Epithelial cell of umbilical artery (primary cell): ENCODE results near the gene ACOX3. TPM values are rescaled to one million over a fixed set of nuclear protein-coding genes. Genes with fewer than 3 reads are reported as not detected.

ENCODE experiments used
- total RNA-seq: library from RNA; depleted of rRNA; stranded (reverse); fragments of >200 nt; gene quantifications from 2 replicates; pipeline ENCODE4 v1.2.3, GENCODE V29; 2014

Gene ACOX3
- 29.6 and 34.7 TPM in 2 replicates for total RNA-seq

DNA sequence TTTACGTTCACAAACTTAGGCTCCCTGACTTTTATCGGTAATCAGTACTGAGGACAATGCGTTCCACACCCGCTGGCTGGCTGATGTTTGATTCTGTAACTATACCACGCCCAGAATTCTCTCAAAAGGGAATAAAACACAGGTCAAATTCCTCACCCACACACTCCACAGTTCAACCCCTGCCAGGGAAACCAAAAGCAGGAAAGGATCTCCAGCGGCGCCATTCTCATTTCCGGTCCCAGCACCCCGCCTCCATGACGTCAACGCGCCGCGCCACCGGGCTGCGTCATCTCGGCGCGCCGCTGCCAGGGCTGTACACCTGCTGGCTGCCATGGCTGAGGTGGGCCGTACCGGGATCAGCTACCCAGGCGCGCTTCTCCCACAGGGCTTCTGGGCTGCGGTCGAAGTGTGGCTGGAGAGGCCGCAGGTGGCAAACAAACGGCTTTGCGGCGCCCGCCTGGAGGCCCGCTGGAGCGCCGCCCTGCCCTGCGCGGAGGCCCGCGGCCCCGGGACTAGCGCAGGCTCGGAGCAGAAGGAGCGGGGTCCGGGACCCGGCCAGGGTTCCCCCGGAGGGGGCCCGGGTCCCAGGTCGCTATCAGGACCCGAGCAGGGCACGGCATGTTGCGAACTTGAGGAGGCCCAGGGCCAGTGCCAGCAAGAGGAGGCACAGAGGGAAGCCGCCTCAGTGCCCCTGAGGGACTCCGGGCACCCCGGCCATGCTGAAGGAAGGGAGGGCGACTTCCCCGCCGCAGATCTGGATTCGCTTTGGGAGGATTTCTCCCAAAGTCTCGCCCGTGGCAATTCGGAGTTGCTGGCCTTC, at the start of gene ACOX3, which contains the start of gene TRMT44:
Gene ACOX3, minus strand, starts transcription at position 232 of the 820 bp plus-strand sequence. CDS start 24,202 bp downstream, outside the sequence.
Gene TRMT44, plus strand, starts transcription at position 286 of the 820 bp plus-strand sequence. Its CDS starts 46 bp downstream, at position 332.

Other genes with a start within 250 kb of the ACOX3 start
- 94.8 and 141 TPM in 2 replicates for gene SH3TC1, start 241.4 kb downstream of the ACOX3 start, total RNA-seq
- 10.8 and 11.0 TPM in 2 replicates for gene HTRA3, start 171.0 kb downstream of the ACOX3 start, total RNA-seq
- 14.3 and 21.9 TPM in 2 replicates for gene TRMT44, start 54 bp upstream of the ACOX3 start, total RNA-seq
- gene GPR78, start 139.7 kb upstream of the ACOX3 start, total RNA-seq, result not detected in 2 replicates
- under 0.01 TPM in 1 of 2 replicates, not detected in the other for gene CPZ, start 152.0 kb upstream of the ACOX3 start, total RNA-seq